DOHH2 (cell line): ENCODE data around the gene CCNA2.

Source experiments
- H3F3A ChIP-seq: fragments of 200-600 bp; sonication (generic), shearing (Covaris generic); 2 replicates; pipeline ENCODE4 v1.6.0; 2016; ENCODE audit warnings: antibody characterized with exemption, mild to moderate bottlenecking; ENCODE audit not compliant: control insufficient read depth, insufficient read depth
- H3K27ac ChIP-seq: fragments of 200-600 bp; sonication (generic); 2 replicates; pipeline ENCODE4 v1.5.1; 2014; ENCODE audit warnings: low read depth, mild to moderate bottlenecking, low read length, moderate library complexity
- H3K27me3 ChIP-seq: fragments of 200-600 bp; sonication (generic); 2 replicates; pipeline ENCODE4 v1.6.1; 2014; ENCODE audit warnings: mild to moderate bottlenecking, low read length, mixed read lengths; ENCODE audit not compliant: control insufficient read depth
- H3K36me3 ChIP-seq: fragments of 200-600 bp; sonication (generic); 2 replicates; pipeline ENCODE4 v1.6.1; 2014; ENCODE audit warnings: mild to moderate bottlenecking, low read length, moderate library complexity, mixed read lengths; ENCODE audit not compliant: control insufficient read depth
- H3K4me1 ChIP-seq: fragments of 200-600 bp; sonication (generic); 2 replicates; pipeline ENCODE4 v1.6.1; 2014; ENCODE audit warnings: mild to moderate bottlenecking, low read length, mixed read lengths; ENCODE audit not compliant: control insufficient read depth
- H3K4me2 ChIP-seq: fragments of 200-600 bp; sonication (generic); 2 replicates; pipeline ENCODE4 v1.6.0; 2014; ENCODE audit warnings: mild to moderate bottlenecking, low read length, moderate library complexity
- H3K4me3 ChIP-seq: fragments of 200-600 bp; sonication (generic); 2 replicates; pipeline ENCODE4 v1.5.1; 2014; ENCODE audit warnings: mild to moderate bottlenecking, low read length, mixed read lengths
- H3K79me2 ChIP-seq: fragments of 200-600 bp; sonication (generic); 2 replicates; pipeline ENCODE4 v1.6.1; 2014; ENCODE audit warnings: mild to moderate bottlenecking, low read length, mixed read lengths; ENCODE audit not compliant: control insufficient read depth
- H3K9me2 ChIP-seq: fragments of 200-600 bp; sonication (generic); replicated peaks from 2 replicates; pipeline ENCODE4 v1.6.1; 2014; ENCODE audit warnings: mild to moderate bottlenecking, low read length, mixed read lengths; ENCODE audit not compliant: control insufficient read depth
- H3K9me3 ChIP-seq: fragments of 200-600 bp; sonication (generic); 2 replicates; pipeline ENCODE4 v1.6.1; 2014; ENCODE audit warnings: antibody characterized with exemption, low read length, mixed read lengths; ENCODE audit not compliant: control insufficient read depth, insufficient read depth
- H4K20me1 ChIP-seq: fragments of 200-600 bp; sonication (generic); 2 replicates; pipeline ENCODE4 v1.6.0; 2014; ENCODE audit warnings: low read depth, mild to moderate bottlenecking, antibody characterized with exemption, low read length, moderate library complexity; ENCODE audit not compliant: control insufficient read depth, insufficient read depth
- EZH2phosphoT487 ChIP-seq: fragments of 200-600 bp; sonication (generic); IDR thresholded peaks from 2 replicates; pipeline ENCODE4 v1.6.1; 2017; ENCODE audit warnings: borderline replicate concordance, mild to moderate bottlenecking, antibody characterized with exemption, low read length, moderate library complexity, mixed read lengths
- TF ChIP-seq, protein P1 (sequence below): fragments of 200-600 bp; sonication (generic); IDR thresholded peaks from one replicate; pipeline ENCODE4 v1.5.1; 2014; ENCODE audit warnings: antibody characterized with exemption, mild to moderate bottlenecking, low read depth, low read length; ENCODE audit not compliant: poor library complexity, severe bottlenecking

Gene CCNA2

GRCh38 chr4:121790976-121791375 lies 32.7 kb downstream of the CCNA2 start:
- Histone ChIP-seq H3K4me2 (no peak overlapping the region), H3K9me2 (no peaks in the 10 kb centered on the region), H4K20me1 (no peaks in the 10 kb centered on the region), H3K9me3 (no peaks in the 10 kb centered on the region), H3K4me1 (peaks cover 6% of the 10 kb centered on the region), H3K36me3 (no peaks in the 10 kb centered on the region), H3K79me2 (no peaks in the 10 kb centered on the region), H3F3A (no peaks in the 10 kb centered on the region), H3K27ac (no peak overlapping the region), H3K27me3 (peaks cover 7% of the 10 kb centered on the region), H3K4me3 (no peak overlapping the region)
- TF ChIP-seq, protein P1, sequence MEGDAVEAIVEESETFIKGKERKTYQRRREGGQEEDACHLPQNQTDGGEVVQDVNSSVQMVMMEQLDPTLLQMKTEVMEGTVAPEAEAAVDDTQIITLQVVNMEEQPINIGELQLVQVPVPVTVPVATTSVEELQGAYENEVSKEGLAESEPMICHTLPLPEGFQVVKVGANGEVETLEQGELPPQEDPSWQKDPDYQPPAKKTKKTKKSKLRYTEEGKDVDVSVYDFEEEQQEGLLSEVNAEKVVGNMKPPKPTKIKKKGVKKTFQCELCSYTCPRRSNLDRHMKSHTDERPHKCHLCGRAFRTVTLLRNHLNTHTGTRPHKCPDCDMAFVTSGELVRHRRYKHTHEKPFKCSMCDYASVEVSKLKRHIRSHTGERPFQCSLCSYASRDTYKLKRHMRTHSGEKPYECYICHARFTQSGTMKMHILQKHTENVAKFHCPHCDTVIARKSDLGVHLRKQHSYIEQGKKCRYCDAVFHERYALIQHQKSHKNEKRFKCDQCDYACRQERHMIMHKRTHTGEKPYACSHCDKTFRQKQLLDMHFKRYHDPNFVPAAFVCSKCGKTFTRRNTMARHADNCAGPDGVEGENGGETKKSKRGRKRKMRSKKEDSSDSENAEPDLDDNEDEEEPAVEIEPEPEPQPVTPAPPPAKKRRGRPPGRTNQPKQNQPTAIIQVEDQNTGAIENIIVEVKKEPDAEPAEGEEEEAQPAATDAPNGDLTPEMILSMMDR, result no peak
- TF ChIP-seq EZH2phosphoT487, result no peak

DNA sequence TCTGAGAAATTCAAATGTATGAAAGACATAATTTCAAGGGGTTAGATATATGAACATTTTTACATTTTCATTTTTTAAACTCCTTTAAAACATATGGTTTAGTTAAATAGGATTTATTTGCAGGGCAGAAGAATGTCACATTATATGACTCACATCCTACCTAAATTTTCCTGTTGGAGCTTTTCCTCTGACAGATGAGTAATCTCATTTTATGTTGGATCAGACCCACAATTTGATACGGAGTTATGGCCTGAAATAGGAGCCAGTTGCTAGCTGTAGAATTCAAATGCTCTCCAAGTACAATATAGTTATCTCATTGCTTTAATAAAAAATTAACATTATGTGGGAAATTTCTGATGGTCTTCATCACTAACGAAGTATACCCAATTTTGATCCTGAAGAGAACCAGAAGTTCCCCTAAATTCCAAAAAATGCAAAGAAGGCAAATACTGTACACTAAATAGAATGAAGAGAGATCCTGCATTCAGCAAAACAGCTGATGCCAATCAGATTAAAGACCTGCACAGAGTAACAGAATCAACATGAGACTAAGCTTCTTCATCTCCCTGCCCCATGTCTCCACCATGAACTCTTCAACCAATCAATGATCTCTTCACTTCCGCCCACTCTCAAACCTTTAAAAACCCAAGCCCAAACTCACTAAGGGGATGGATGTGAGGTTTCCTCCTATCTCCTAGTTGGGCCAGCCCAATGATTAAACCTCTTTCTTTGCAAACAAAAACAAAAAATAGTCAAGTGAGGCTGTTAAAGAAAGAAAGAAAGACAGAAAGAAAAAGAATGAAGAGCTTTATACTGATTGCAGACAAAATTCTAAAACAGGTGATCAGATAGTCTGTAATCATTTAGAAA lies 33.5 kb downstream of the CCNA2 start:
- Histone ChIP-seq H3F3A (no peaks in the 10 kb centered on the region), H3K79me2 (no peaks in the 10 kb centered on the region), H3K9me3 (no peaks in the 10 kb centered on the region), H4K20me1 (no peaks in the 10 kb centered on the region), H3K4me1 (no peaks in the 10 kb centered on the region), H3K9me2 (no peaks in the 10 kb centered on the region), H3K27me3 (peaks cover 12% of the 10 kb centered on the region), H3K36me3 (no peaks in the 10 kb centered on the region), H3K27ac (no peak overlapping the region), H3K4me3 (no peak overlapping the region), H3K4me2 (no peak overlapping the region)
- no peak for TF ChIP-seq EZH2phosphoT487
- TF ChIP-seq, protein P1, result no peak

DNA sequence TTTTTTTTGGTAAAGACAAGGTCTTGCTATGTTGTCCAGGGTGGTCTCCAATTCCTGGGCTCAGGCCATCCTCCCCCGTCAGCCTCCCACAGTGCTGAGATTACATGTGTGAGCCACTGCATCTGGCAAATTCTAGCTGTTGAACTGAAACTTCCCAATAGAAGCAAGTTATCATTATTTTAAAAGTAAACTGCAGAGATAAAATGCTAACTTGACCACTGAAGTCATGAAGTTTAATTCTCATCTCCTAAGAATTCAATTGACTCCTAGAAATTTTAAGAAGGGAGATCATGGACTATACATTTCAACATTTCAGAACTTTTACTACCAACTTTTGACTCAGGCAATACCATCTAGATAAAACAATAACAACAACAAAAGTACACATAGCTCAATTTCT lies 34.2 kb downstream of the CCNA2 start:
- no peak overlapping the region for H3K4me2 ChIP-seq
- no peaks in the 10 kb centered on the region for H3F3A ChIP-seq
- no peak for TF ChIP-seq EZH2phosphoT487
- TF ChIP-seq, protein P1, result no peak
- H4K20me1 ChIP-seq, result no peaks in the 10 kb centered on the region
- no peak overlapping the region for H3K4me3 ChIP-seq
- no peaks in the 10 kb centered on the region for H3K9me3 ChIP-seq
- H3K9me2 ChIP-seq, result no peaks in the 10 kb centered on the region
- no peaks in the 10 kb centered on the region for H3K4me1 ChIP-seq
- H3K27me3 ChIP-seq, result peaks cover 12% of the 10 kb centered on the region
- no peak overlapping the region for H3K27ac ChIP-seq
- H3K36me3 ChIP-seq, result no peaks in the 10 kb centered on the region
- H3K79me2 ChIP-seq, result no peaks in the 10 kb centered on the region
